Right atrium auricular region (tissue), 2 donors: ENCODE results near the gene MYO1D. TPM values are rescaled to one million over a fixed set of nuclear protein-coding genes. Genes with fewer than 3 reads are reported as not detected.

Experiments
- DNase-seq: peaks from one replicate; pipeline ENCODE4 v3.0.0-alpha.2; 2019; ENCODE audit warnings: low spot score
- H3K27ac ChIP-seq, 2 donors: fragments of 200-600 bp; sonication (generic); 1 replicate in 1 of 2; 2 replicates in 1 of 2; pipeline ENCODE4 v1.5.1; 2016 to 2019
- H3K27me3 ChIP-seq, 2 donors: fragments of 200-600 bp; sonication (generic); one replicate each; pipeline versions ENCODE4 v1.5.1 to v1.6.0; 2017 to 2019
- H3K36me3 ChIP-seq: fragments of 200-600 bp; sonication (generic); one replicate; pipeline ENCODE4 v1.5.1; 2016
- H3K4me1 ChIP-seq, 2 donors: fragments of 200-600 bp; sonication (generic); one replicate each; pipeline versions ENCODE4 v1.5.1 to v1.6.0; 2017 to 2019
- H3K4me3 ChIP-seq, 2 donors: fragments of 200-600 bp; sonication (generic); 1 replicate in 1 of 2; 2 replicates in 1 of 2; pipeline ENCODE4 v1.5.1; 2017 to 2019; ENCODE audit warnings: mild to moderate bottlenecking in 1 of 2, moderate library complexity in 1 of 2
- H3K9me3 ChIP-seq, 2 donors: fragments of 200-600 bp; sonication (generic); one replicate each; pipeline ENCODE4 v1.5.1; 2019
- total RNA-seq, 2 donors: library from RNA; depleted of rRNA; stranded (reverse); fragments of >200 nt; gene quantifications; one replicate each; pipeline ENCODE4 v1.1.0, GENCODE V29; 2016
- TF ChIP-seq, protein P1 (sequence below), 2 donors: fragments of 200-600 bp; sonication (generic); IDR thresholded peaks; one replicate each; pipeline ENCODE4 v1.5.1; 2019; ENCODE audit warnings: antibody characterized with exemption in 2 of 2

The MYO1D gene
- total RNA-seq, 2 donors from 2014 or later: 21.9 to 25.1 TPM

DNA sequence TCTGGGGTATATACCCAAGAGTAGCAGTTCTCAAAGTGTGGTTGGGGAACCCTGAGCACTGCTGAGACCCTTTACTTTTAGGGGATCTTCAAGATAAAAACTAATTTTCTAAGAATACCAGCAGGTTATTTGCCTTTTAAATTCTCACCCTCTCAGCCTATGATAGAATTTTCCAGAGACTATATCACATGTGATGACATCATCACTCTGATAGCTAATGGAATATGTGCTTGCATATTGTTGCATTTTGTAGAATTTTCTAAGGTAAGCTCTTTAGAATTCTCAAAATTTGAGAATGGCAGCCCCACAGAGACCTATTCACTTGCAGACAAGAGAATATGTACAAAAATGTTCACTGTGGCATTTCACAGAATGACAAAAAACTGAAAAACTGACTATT, 181.1 kb downstream of the MYO1D start:
- no peaks in the 10 kb centered on the region for H3K4me1 ChIP-seq
- H3K27me3 ChIP-seq: no peaks in the 10 kb centered on the region
- DNase-seq: no peak
- H3K9me3 ChIP-seq: no peaks in the 10 kb centered on the region
- H3K36me3 ChIP-seq: no peaks in the 10 kb centered on the region
- no peak overlapping the region for H3K4me3 ChIP-seq
- H3K27ac ChIP-seq: no peak overlapping the region
- TF ChIP-seq, protein P1, sequence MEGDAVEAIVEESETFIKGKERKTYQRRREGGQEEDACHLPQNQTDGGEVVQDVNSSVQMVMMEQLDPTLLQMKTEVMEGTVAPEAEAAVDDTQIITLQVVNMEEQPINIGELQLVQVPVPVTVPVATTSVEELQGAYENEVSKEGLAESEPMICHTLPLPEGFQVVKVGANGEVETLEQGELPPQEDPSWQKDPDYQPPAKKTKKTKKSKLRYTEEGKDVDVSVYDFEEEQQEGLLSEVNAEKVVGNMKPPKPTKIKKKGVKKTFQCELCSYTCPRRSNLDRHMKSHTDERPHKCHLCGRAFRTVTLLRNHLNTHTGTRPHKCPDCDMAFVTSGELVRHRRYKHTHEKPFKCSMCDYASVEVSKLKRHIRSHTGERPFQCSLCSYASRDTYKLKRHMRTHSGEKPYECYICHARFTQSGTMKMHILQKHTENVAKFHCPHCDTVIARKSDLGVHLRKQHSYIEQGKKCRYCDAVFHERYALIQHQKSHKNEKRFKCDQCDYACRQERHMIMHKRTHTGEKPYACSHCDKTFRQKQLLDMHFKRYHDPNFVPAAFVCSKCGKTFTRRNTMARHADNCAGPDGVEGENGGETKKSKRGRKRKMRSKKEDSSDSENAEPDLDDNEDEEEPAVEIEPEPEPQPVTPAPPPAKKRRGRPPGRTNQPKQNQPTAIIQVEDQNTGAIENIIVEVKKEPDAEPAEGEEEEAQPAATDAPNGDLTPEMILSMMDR (IDR thresholded peaks at IDR 0.05): no peak

DNA sequence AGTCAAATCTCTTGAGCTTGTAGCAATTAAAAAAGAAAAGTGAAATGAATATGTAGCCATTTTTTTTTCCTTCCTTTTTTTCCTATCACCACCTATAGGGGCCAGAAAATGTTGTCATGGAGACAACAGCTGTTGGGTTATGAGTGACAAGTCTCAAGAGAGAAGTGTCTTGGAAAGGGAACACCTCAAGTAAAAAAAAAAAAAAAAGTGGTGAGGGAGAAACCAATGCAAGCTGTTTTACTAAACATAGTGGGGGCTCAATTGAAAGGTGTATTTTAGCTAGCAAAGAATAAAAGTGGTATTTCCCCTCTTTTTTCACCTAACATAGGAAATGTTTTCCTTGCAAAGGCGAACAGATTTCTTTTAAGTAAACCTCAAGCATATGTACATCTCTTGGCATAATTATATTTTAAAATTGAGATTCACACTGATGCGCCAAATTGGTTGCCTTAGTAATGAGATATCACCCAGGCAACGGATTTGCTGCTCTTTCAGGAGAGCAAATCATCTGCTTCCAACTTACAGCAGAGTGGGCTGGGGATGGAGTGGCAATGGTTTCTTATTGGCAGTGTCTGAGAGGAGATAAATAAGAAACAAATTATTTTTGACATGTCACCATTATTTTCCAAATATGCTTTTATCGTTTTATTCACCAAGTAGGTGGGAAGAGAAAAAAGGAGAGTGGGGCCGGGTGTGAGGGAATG, 183.6 kb downstream of the MYO1D start:
- no peak for DNase-seq
- H3K4me3 ChIP-seq: no peak overlapping the region

DNA sequence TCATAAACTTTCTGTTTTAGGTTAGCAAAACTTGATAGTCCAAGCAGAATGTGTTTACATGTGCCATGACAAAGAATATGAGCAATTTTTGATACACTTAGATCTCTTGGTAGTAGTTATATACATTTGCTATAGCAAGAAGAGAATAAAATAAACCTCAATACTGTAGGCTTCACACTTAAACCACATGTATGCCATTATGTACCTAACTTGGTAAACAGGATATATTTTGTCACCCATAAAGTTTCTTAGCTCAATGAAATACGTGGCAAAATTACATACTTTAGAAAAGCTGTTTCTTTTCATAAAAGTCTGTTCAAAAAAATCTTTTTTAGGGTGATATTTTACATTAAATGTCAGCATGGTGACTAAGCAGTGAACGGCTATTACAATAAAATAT, 184.7 kb downstream of the MYO1D start:
- no peak for DNase-seq
- Histone ChIP-seq H3K27ac (no peak overlapping the region), H3K4me3 (no peak overlapping the region), H3K27me3 (no peaks in the 10 kb centered on the region), H3K4me1 (no peaks in the 10 kb centered on the region), H3K9me3 (no peaks in the 10 kb centered on the region), H3K36me3 (no peaks in the 10 kb centered on the region)
- TF ChIP-seq, protein P1 (IDR thresholded peaks at IDR 0.05): no peak

More for the DNA sequence above, 183.6 kb downstream of the MYO1D start:
- H3K9me3 ChIP-seq: no peaks in the 10 kb centered on the region
- H3K27me3 ChIP-seq: no peaks in the 10 kb centered on the region
- TF ChIP-seq, protein P1 (IDR thresholded peaks at IDR 0.05): no peak
- H3K27ac ChIP-seq: no peak overlapping the region
- no peaks in the 10 kb centered on the region for H3K4me1 ChIP-seq
- H3K36me3 ChIP-seq: no peaks in the 10 kb centered on the region

DNA sequence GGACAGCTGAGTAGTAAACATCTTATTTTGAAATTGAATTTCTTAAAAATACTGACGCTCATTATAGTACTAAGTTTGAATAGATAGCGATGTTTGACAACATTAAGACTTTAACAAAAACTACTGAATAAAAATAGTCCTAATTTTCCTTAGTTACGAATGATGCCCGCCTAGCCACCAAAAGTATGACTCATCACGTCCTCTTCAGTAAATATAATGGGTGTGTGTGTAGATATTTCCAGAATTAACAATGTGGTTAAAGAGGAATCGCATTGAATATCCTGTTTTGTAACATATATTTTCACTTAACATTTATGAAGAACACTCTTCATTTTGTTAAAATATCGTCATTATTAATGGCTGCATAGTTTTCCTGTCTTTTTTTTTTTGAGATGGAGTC, 187.6 kb downstream of the MYO1D start:
- no peaks in the 10 kb centered on the region for H3K27me3 ChIP-seq
- DNase-seq: no peak
- no peak overlapping the region for H3K4me3 ChIP-seq
- no peak overlapping the region for H3K27ac ChIP-seq
- no peaks in the 10 kb centered on the region for H3K4me1 ChIP-seq
- H3K9me3 ChIP-seq: peaks cover 0 to 6% of the 10 kb centered on the region in 2 donors
- no peaks in the 10 kb centered on the region for H3K36me3 ChIP-seq
- TF ChIP-seq, protein P1 (IDR thresholded peaks at IDR 0.05): no peak

DNA sequence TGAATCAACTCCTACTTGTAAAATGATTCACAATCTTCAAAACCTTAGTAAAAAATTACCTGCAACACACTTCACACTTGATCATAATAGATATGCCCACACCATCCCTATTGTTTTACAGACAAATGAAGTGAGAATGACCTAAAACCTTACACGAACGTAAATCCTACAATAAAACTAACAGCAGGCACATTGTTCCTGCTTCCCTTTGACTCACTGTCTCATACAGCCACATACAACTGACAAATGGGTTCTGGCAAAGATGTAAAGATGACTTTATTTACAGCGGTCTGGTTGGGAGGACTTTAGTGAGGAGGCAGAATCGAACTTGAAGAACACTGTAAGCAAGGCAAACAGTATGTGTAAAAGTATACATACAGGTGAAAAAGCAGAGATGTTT, 188.7 kb downstream of the MYO1D start:
- no peak for DNase-seq
- TF ChIP-seq, protein P1 (IDR thresholded peaks at IDR 0.05): no peak
- Histone ChIP-seq H3K27me3 (no peaks in the 10 kb centered on the region), H3K27ac (no peak overlapping the region), H3K4me1 (no peaks in the 10 kb centered on the region), H3K36me3 (no peaks in the 10 kb centered on the region), H3K4me3 (no peak overlapping the region), H3K9me3 (peaks cover 0 to 6% of the 10 kb centered on the region in 2 donors)
